IMR-90 (cell line): ENCODE measurements around the gene ZNF423. TPM values are rescaled to one million over a fixed set of nuclear protein-coding genes. Genes with fewer than 3 reads are reported as not detected.

Source experiments
- ATAC-seq: fragments of 200-7000 bp; cut with Tn5 transposase; 2 replicates; pipeline ENCODE4 v1.9.1; 2020; ENCODE audit warnings: low read depth, mild to moderate bottlenecking, moderate library complexity
- BruUV-seq: library from RNA; stranded (reverse); fragments of 400-500 nt; replicated peaks from 2 replicates; lab custom pipeline; 2021; lab: Mats Ljungman, UMichigan
- CTCF ChIA-PET: fragments of 300-600 bp; formaldehyde crosslinking; extraction: SDS; loops from one replicate; lab custom pipeline; 2021; ENCODE audit warnings: antibody characterized with exemption; lab: Yijun Ruan, JAX
- POLR2A ChIA-PET: fragments of 300-600 bp; sonication (Branson Sonifier 250); formaldehyde crosslinking; loops from one replicate; lab custom pipeline; 2022; ENCODE audit warnings: antibody characterized with exemption; ENCODE audit not compliant: unreplicated experiment; lab: Charles Lee
- DNase-seq: peaks from one replicate; pipeline ENCODE4 v3.0.0; 2013
- H2AFZ ChIP-seq: replicated peaks from 2 replicates; pipeline ENCODE3; 2013; ENCODE audit warnings: low read length, mild to moderate bottlenecking; ENCODE audit not compliant: poor library complexity
- H2AK5ac ChIP-seq: 2 replicates; pipeline ENCODE4 v1.6.1; 2013; ENCODE audit warnings: low read depth, low read length, inconsistent platforms
- H2AK9ac ChIP-seq: replicated peaks from 2 replicates; pipeline ENCODE3; 2013; ENCODE audit warnings: mild to moderate bottlenecking, low read depth, low read length, moderate library complexity; ENCODE audit not compliant: poor library complexity
- H2BK120ac ChIP-seq: 2 replicates; pipeline ENCODE4 v1.6.1; 2013; ENCODE audit warnings: low read depth, low read length, inconsistent platforms
- H2BK15ac ChIP-seq: 3 replicates; pipeline ENCODE4 v1.6.1; 2013; ENCODE audit warnings: low read depth, low read length, inconsistent platforms
- H2BK20ac ChIP-seq: 2 replicates; pipeline ENCODE4 v1.6.1; 2013; ENCODE audit warnings: low read depth, mild to moderate bottlenecking, inconsistent platforms, low read length, moderate library complexity
- H2BK5ac ChIP-seq: 2 replicates; pipeline ENCODE4 v1.6.1; 2013; ENCODE audit warnings: mild to moderate bottlenecking, low read depth, low read length, inconsistent platforms; ENCODE audit not compliant: poor library complexity, severe bottlenecking
- H3K14ac ChIP-seq: replicated peaks from 2 replicates; pipeline ENCODE4 v1.6.1; 2013; ENCODE audit warnings: low read depth, low read length, inconsistent platforms
- H3K18ac ChIP-seq: 2 replicates; pipeline ENCODE4 v1.6.1; 2013; ENCODE audit warnings: low read depth, low read length, control low read depth
- H3K23ac ChIP-seq: 2 replicates; pipeline ENCODE4 v1.6.1; 2013; ENCODE audit warnings: low read depth, low read length, inconsistent platforms
- H3K27ac ChIP-seq: 2 replicates; pipeline ENCODE4 v1.5.1; 2013; ENCODE audit warnings: mild to moderate bottlenecking, control low read depth, low read length; ENCODE audit not compliant: insufficient read depth
- H3K27me3 ChIP-seq: 2 replicates; pipeline ENCODE4 v1.6.1; 2013; ENCODE audit warnings: low read length; ENCODE audit not compliant: control insufficient read depth, insufficient read depth
- H3K36me3 ChIP-seq: 2 replicates; pipeline ENCODE4 v1.6.1; 2013; ENCODE audit warnings: low read length, mixed read lengths; ENCODE audit not compliant: control insufficient read depth, insufficient read depth
- H3K4ac ChIP-seq: 2 replicates; pipeline ENCODE4 v1.6.1; 2013; ENCODE audit warnings: low read depth, low read length, inconsistent platforms
- H3K4me1 ChIP-seq: 2 replicates; pipeline ENCODE4 v1.6.1; 2013; ENCODE audit warnings: low read length, mixed read lengths; ENCODE audit not compliant: control insufficient read depth, insufficient read depth
- H3K4me2 ChIP-seq: 2 replicates; pipeline ENCODE4 v1.6.1; 2013; ENCODE audit warnings: low read depth, mild to moderate bottlenecking, control low read depth, low read length, moderate library complexity
- H3K4me3 ChIP-seq: 2 replicates; pipeline ENCODE4 v1.5.1; 2013; ENCODE audit warnings: low read depth, mild to moderate bottlenecking, control low read depth, low read length, moderate library complexity; ENCODE audit not compliant: insufficient read depth
- H3K56ac ChIP-seq: 2 replicates; pipeline ENCODE4 v1.6.1; 2013; ENCODE audit warnings: low read length, inconsistent platforms; ENCODE audit not compliant: insufficient read depth; ENCODE audit errors: extremely low read depth
- H3K79me1 ChIP-seq, 2 experiments: 2 replicates each; pipeline ENCODE4 v1.6.1; 2013; ENCODE audit warnings: low read length in 2 of 2, inconsistent platforms in 1 of 2, low read depth in 1 of 2
- H3K9ac ChIP-seq: 2 replicates; pipeline ENCODE4 v1.6.1; 2013; ENCODE audit warnings: low read depth, low read length, control low read depth
- H3K9me1 ChIP-seq: 2 replicates; pipeline ENCODE4 v1.6.1; 2013; ENCODE audit warnings: low read length, inconsistent platforms; ENCODE audit not compliant: insufficient read depth
- H3K9me3 ChIP-seq: 2 replicates; pipeline ENCODE4 v1.6.1; 2013; ENCODE audit warnings: low read length; ENCODE audit not compliant: control insufficient read depth, insufficient read depth
- H4K20me1 ChIP-seq: 2 replicates; pipeline ENCODE4 v1.6.1; 2013; ENCODE audit warnings: low read length, inconsistent platforms; ENCODE audit not compliant: insufficient read depth
- H4K5ac ChIP-seq: 2 replicates; pipeline ENCODE4 v1.6.1; 2013; ENCODE audit warnings: mild to moderate bottlenecking, low read depth, low read length, control low read depth
- H4K8ac ChIP-seq, 2 experiments: 2 replicates each; pipeline ENCODE4 v1.6.1; 2013; ENCODE audit warnings: low read depth in 2 of 2, low read length in 2 of 2, control low read depth in 1 of 2, inconsistent platforms in 1 of 2
- H4K91ac ChIP-seq: 2 replicates; pipeline ENCODE4 v1.6.1; 2013; ENCODE audit warnings: low read depth, low read length, inconsistent platforms; ENCODE audit not compliant: insufficient read depth
- CEBPB ChIP-seq: IDR thresholded peaks from 2 replicates; pipeline ENCODE4 v1.6.1; 2012; ENCODE audit warnings: low read depth, low read length, improper control_type of control experiment
- CHD1 ChIP-seq: IDR thresholded peaks from 2 replicates; pipeline ENCODE4 v1.6.1; 2012; ENCODE audit warnings: low read depth, low read length, improper control_type of control experiment
- MAFK ChIP-seq: IDR thresholded peaks from 2 replicates; pipeline ENCODE4 v1.6.1; 2012; ENCODE audit warnings: low read depth, low read length, improper control_type of control experiment
- NFE2L2 ChIP-seq: fragments of 150-350 bp; IDR thresholded peaks from 2 replicates; pipeline ENCODE4 v1.6.1; 2016; ENCODE audit warnings: low read depth, mild to moderate bottlenecking, low read length
- RCOR1 ChIP-seq: IDR thresholded peaks from 2 replicates; pipeline ENCODE4 v1.6.1; 2012; ENCODE audit warnings: mild to moderate bottlenecking, low read length, improper control_type of control experiment; ENCODE audit not compliant: insufficient replicate concordance
- RFX5 ChIP-seq: IDR thresholded peaks from 2 replicates; pipeline ENCODE4 v1.8.0; 2012; ENCODE audit warnings: low read depth, mild to moderate bottlenecking, low read length, moderate library complexity
- SMC3 ChIP-seq: fragments of 150-350 bp; IDR thresholded peaks from 2 replicates; pipeline ENCODE4 v1.6.1; 2016; ENCODE audit warnings: low read depth, mild to moderate bottlenecking, antibody characterized with exemption, low read length, moderate library complexity
- WGBS, 2 experiments: methylation state at CpG; one replicate each; pipeline versions ENCODE4 v1.1.5 to v1.1.7; 2013; ENCODE audit warnings: missing lambda C conversion rate in 2 of 2; ENCODE audit not compliant: insufficient read length in 1 of 2; ENCODE audit errors: extremely low coverage in 2 of 2; 5-methylcytosine and 5-hydroxymethylcytosine counted together
- dilution Hi-C: fragments of 300-500 bp; cut with HindIII; formaldehyde crosslinking; loops from one replicate; pipeline ENCODE4 v1.14.3; 2018; ENCODE audit warnings: low sequenced_read_pairs; ENCODE audit not compliant: unreplicated experiment
- in situ Hi-C: fragments of 300-500 bp; cut with MboI; formaldehyde crosslinking; loops from 3 replicates; pipeline ENCODE4 v1.14.3; 2019; ENCODE audit warnings: low sequenced_read_pairs, inconsistent platforms, mixed read lengths
- intact Hi-C: fragments of 100-400 bp; cut with micrococcal nuclease; formaldehyde crosslinking; loops from 2 replicates; pipeline ENCODE4 v1.10.0; 2022
- polyA plus RNA-seq, 3 experiments: library from polyadenylated mRNA; depleted of rRNA; stranded (reverse); fragments of >200 nt; gene quantifications; 2 replicates each; pipeline ENCODE4 v1.2.3, GENCODE V29; 2012; ENCODE audit warnings: low replicate concordance in 1 of 3
- total RNA-seq: library from RNA; depleted of rRNA; stranded (reverse); fragments of >200 nt; gene quantifications from 2 replicates; pipeline ENCODE4 v1.2.3, GENCODE V29; 2012

The ZNF423 gene
- total and polyA plus RNA-seq, 2 of the 4 experiments (the other 2 are of a cell fraction): under 0.01 to 0.10 TPM

- no peak overlapping the region for H3K9ac ChIP-seq
- no peak overlapping the region for H3K4ac ChIP-seq
- H2BK120ac ChIP-seq: no peak overlapping the region
- no peaks in the 10 kb centered on the region for H3K36me3 ChIP-seq
- H2AK9ac ChIP-seq: no peak overlapping the region
- no peak overlapping the region for H4K5ac ChIP-seq
- H3K23ac ChIP-seq: no peak overlapping the region
- ATAC-seq: no peak
- dilution Hi-C loops (no loop called here), intact Hi-C loops (no loop called here), in situ Hi-C loops (no loop called here)
- ChIA-PET CTCF (no interaction called here), POLR2A (no interaction called here)
- peaks cover 4% of the 10 kb centered on the region; the same call in 1 of the 2 replicates for H3K27me3 ChIP-seq
- no peaks in the 10 kb centered on the region for H3K9me3 ChIP-seq
- H2BK20ac ChIP-seq: no peak overlapping the region
- H3K9me1 ChIP-seq: no peaks in the 10 kb centered on the region
- H3K79me1 ChIP-seq: no peaks in the 10 kb centered on the region
- H2AK5ac ChIP-seq: no peak overlapping the region
- DNase-seq: no peak
- WGBS, 2 experiments: no CpG with 5 or more reads among the region's 16 CpGs
- TF ChIP-seq RFX5: no peak
- TF ChIP-seq MAFK: no peak
- no peak for TF ChIP-seq RCOR1
- TF ChIP-seq CEBPB: no peak
- TF ChIP-seq SMC3: no peak
- TF ChIP-seq CHD1: no peak
- no peak for TF ChIP-seq NFE2L2
- H3K18ac ChIP-seq: no peak overlapping the region
- H4K8ac ChIP-seq: no peak overlapping the region
- H3K27ac ChIP-seq: no peak overlapping the region
- no peak overlapping the region for H3K56ac ChIP-seq
- H4K20me1 ChIP-seq: no peaks in the 10 kb centered on the region
- H3K4me2 ChIP-seq: no peak overlapping the region
- no peak overlapping the region for H2BK5ac ChIP-seq
- no peaks in the 10 kb centered on the region for H3K4me1 ChIP-seq
- H4K91ac ChIP-seq: no peak overlapping the region
- no peak overlapping the region for H2AFZ ChIP-seq
- H3K4me3 ChIP-seq: no peak overlapping the region
- BruUV-seq: no TSS peak
- H3K14ac ChIP-seq: no peak overlapping the region
- no peak overlapping the region for H2BK15ac ChIP-seq
Observed at GRCh38 chr16:49712542-49712941, 143.4 kb downstream of the ZNF423 start.
